SK-N-SH treated with all-trans-retinoic acid at 6 μM for 48 hours (cell line): ENCODE results near the gene NAB1.

Experiments
- ARNTL ChIP-seq: fragments of 450-650 bp; formaldehyde crosslinking; IDR thresholded peaks from 2 replicates; pipeline ENCODE4 v1.5.0; 2020; ENCODE audit warnings: low read depth, mild to moderate bottlenecking, moderate library complexity, borderline replicate concordance
- BACH2 ChIP-seq: fragments of 250-450 bp; sonication (Bioruptor Pico); IDR thresholded peaks from 2 replicates; pipeline ENCODE4 v1.9.0; 2021; ENCODE audit warnings: mild to moderate bottlenecking, borderline replicate concordance
- CREB5 ChIP-seq: fragments of 250-450 bp; sonication (Bioruptor Pico); IDR thresholded peaks from 2 replicates; pipeline ENCODE4 v1.5.1; 2020; ENCODE audit warnings: low read depth, mild to moderate bottlenecking, moderate library complexity
- ESRRG ChIP-seq: fragments of 250-450 bp; sonication (Bioruptor Pico); IDR thresholded peaks from 2 replicates; pipeline ENCODE4 v1.6.1; 2021; ENCODE audit warnings: mild to moderate bottlenecking
- PPARA ChIP-seq: fragments of 250-450 bp; sonication (Bioruptor Pico); IDR thresholded peaks from 2 replicates; pipeline ENCODE4 v1.5.0; 2020; ENCODE audit warnings: mild to moderate bottlenecking, borderline replicate concordance
- RARB ChIP-seq: fragments of 250-450 bp; sonication (Bioruptor Pico); IDR thresholded peaks from 2 replicates; pipeline ENCODE4 v1.8.0; 2021; ENCODE audit warnings: mild to moderate bottlenecking, moderate library complexity
- TCF4 ChIP-seq: fragments of 250-450 bp; sonication (Bioruptor Pico); IDR thresholded peaks from 2 replicates; pipeline ENCODE4 v1.8.0; 2021; ENCODE audit warnings: mild to moderate bottlenecking, moderate library complexity, borderline replicate concordance
- TSHZ2 ChIP-seq: fragments of 250-450 bp; sonication (Bioruptor Pico); IDR thresholded peaks from 2 replicates; pipeline ENCODE4 v1.5.0; 2020; ENCODE audit warnings: mild to moderate bottlenecking, moderate library complexity
- ZC3H10 ChIP-seq: fragments of 250-450 bp; sonication (Bioruptor Pico); IDR thresholded peaks from 2 replicates; pipeline ENCODE4 v1.5.1; 2021; ENCODE audit warnings: mild to moderate bottlenecking, moderate library complexity
- ZFP3 ChIP-seq: fragments of 250-450 bp; sonication (Bioruptor Pico); IDR thresholded peaks from 2 replicates; pipeline ENCODE4 v1.5.0; 2020; ENCODE audit warnings: mild to moderate bottlenecking, moderate library complexity
- ZNF565 ChIP-seq: fragments of 450-650 bp; formaldehyde crosslinking; conservative IDR thresholded peaks from 2 replicates; pipeline ENCODE4 v1.5.0; 2020; ENCODE audit warnings: low read depth, mild to moderate bottlenecking, moderate library complexity
- TF ChIP-seq, protein P1 (sequence below): fragments of 250-450 bp; sonication (Bioruptor Pico); IDR thresholded peaks from 2 replicates; pipeline ENCODE4 v1.8.0; 2020; ENCODE audit warnings: mild to moderate bottlenecking, moderate library complexity, borderline replicate concordance
- TF ChIP-seq, protein P2 (sequence below): fragments of 250-450 bp; sonication (Bioruptor Pico); IDR thresholded peaks from 2 replicates; pipeline ENCODE4 v1.5.1; 2021; ENCODE audit warnings: mild to moderate bottlenecking, moderate library complexity

- no peak for TF ChIP-seq RARB
- TF ChIP-seq, protein P1, sequence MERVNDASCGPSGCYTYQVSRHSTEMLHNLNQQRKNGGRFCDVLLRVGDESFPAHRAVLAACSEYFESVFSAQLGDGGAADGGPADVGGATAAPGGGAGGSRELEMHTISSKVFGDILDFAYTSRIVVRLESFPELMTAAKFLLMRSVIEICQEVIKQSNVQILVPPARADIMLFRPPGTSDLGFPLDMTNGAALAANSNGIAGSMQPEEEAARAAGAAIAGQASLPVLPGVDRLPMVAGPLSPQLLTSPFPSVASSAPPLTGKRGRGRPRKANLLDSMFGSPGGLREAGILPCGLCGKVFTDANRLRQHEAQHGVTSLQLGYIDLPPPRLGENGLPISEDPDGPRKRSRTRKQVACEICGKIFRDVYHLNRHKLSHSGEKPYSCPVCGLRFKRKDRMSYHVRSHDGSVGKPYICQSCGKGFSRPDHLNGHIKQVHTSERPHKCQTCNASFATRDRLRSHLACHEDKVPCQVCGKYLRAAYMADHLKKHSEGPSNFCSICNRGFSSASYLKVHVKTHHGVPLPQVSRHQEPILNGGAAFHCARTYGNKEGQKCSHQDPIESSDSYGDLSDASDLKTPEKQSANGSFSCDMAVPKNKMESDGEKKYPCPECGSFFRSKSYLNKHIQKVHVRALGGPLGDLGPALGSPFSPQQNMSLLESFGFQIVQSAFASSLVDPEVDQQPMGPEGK (CRISPR knock-in tag) = no peak
- no peak for TF ChIP-seq PPARA (CRISPR knock-in tag)
- TF ChIP-seq ARNTL (CRISPR knock-in tag) = no peak
- no peak for TF ChIP-seq TSHZ2
- no peak for TF ChIP-seq ZC3H10 (CRISPR knock-in tag)
- no peak for TF ChIP-seq ZFP3 (CRISPR knock-in tag)
- TF ChIP-seq CREB5 (CRISPR knock-in tag) = no peak
- no peak for TF ChIP-seq ZNF565 (CRISPR knock-in tag)
- TF ChIP-seq BACH2 (CRISPR knock-in tag) = no peak
- no peak for TF ChIP-seq ESRRG (CRISPR knock-in tag)
- TF ChIP-seq TCF4 (CRISPR knock-in tag) = no peak
- TF ChIP-seq, protein P2, sequence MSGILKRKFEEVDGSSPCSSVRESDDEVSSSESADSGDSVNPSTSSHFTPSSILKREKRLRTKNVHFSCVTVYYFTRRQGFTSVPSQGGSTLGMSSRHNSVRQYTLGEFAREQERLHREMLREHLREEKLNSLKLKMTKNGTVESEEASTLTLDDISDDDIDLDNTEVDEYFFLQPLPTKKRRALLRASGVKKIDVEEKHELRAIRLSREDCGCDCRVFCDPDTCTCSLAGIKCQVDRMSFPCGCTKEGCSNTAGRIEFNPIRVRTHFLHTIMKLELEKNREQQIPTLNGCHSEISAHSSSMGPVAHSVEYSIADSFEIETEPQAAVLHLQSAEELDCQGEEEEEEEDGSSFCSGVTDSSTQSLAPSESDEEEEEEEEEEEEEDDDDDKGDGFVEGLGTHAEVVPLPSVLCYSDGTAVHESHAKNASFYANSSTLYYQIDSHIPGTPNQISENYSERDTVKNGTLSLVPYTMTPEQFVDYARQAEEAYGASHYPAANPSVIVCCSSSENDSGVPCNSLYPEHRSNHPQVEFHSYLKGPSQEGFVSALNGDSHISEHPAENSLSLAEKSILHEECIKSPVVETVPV (CRISPR knock-in tag) = no peak
Observed at GRCh38 chr2:190683802-190684201, 34.9 kb downstream of the NAB1 start.
